ENCODE data around the gene TUT7.

DNA sequence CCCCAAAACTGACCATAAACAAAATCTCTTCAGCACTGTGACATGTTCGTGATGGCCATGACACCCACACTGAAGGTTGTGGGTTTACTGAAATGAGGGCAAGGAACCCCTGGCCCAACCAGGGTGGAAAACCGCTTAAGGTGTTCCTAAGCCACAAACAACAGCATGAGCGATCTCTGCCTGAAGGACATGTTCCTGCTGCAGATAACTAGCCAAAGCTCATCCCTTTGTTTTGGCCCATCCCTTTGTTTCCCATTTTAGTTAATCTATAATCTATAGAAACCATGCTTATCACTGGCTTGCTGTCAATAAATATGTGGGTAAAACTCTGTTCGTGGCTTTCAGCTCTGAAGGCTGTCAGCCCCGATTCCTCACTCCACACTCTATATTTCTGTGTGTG lies 21.8 kb upstream of the TUT7 start:
- TF ChIP-seq EP300 (IDR thresholded peaks at IDR 0.05) (no peak), POLR2AphosphoS5 (IDR thresholded peaks at IDR 0.05) (no peak), POLR2A (IDR thresholded peaks at IDR 0.05) (no peak)
- TF ChIP-seq, protein P1, sequence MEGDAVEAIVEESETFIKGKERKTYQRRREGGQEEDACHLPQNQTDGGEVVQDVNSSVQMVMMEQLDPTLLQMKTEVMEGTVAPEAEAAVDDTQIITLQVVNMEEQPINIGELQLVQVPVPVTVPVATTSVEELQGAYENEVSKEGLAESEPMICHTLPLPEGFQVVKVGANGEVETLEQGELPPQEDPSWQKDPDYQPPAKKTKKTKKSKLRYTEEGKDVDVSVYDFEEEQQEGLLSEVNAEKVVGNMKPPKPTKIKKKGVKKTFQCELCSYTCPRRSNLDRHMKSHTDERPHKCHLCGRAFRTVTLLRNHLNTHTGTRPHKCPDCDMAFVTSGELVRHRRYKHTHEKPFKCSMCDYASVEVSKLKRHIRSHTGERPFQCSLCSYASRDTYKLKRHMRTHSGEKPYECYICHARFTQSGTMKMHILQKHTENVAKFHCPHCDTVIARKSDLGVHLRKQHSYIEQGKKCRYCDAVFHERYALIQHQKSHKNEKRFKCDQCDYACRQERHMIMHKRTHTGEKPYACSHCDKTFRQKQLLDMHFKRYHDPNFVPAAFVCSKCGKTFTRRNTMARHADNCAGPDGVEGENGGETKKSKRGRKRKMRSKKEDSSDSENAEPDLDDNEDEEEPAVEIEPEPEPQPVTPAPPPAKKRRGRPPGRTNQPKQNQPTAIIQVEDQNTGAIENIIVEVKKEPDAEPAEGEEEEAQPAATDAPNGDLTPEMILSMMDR (IDR thresholded peaks at IDR 0.05): no peak
